Caco-2 (cell line): ENCODE data around the gene KPNA6. TPM values are rescaled to one million over a fixed set of nuclear protein-coding genes. Genes with fewer than 3 reads are reported as not detected.
A peak's percentile ranks its signal among the peaks of the same experiment; 100 is the strongest.
"Not testable (repeated sequence)": the region's sequence is repeated elsewhere in the genome, so short reads cannot be mapped to it uniquely, and the experiment has no call there.

Source experiments
- BruUV-seq: library from RNA; stranded (reverse); fragments of 400-500 nt; replicated peaks from 2 replicates; lab custom pipeline; 2021; lab: Mats Ljungman, UMichigan
- CTCF ChIA-PET: fragments of 300-600 bp; sonication (Branson Sonifier 250); formaldehyde crosslinking; loops from one replicate; lab custom pipeline; 2022; ENCODE audit warnings: antibody characterized with exemption; lab: Charles Lee
- POLR2A ChIA-PET: fragments of 300-600 bp; sonication (Branson Sonifier 250); formaldehyde crosslinking; loops from one replicate; lab custom pipeline; 2022; ENCODE audit warnings: antibody characterized with exemption; lab: Charles Lee
- DNase-seq, 2 experiments: peaks; one replicate each; pipeline versions ENCODE4 v3.0.0 to v3.0.0-alpha.2; 2020 to 2022
- H3K27me3 ChIP-seq: replicated peaks from 2 replicates; pipeline ENCODE4 v1.6.0; 2011; ENCODE audit warnings: low read length; ENCODE audit not compliant: control insufficient read depth, insufficient read depth
- H3K36me3 ChIP-seq: 2 replicates; pipeline ENCODE4 v1.5.1; 2011; ENCODE audit warnings: low read length; ENCODE audit not compliant: control insufficient read depth, insufficient read depth
- H3K4me1 ChIP-seq: fragments of 250-450 bp; sonication (Bioruptor Pico); 2 replicates; pipeline ENCODE4 v1.5.1; 2020; ENCODE audit warnings: mild to moderate bottlenecking
- H3K4me3 ChIP-seq: 2 replicates; pipeline ENCODE4 v1.5.1; 2011; ENCODE audit warnings: low read depth, mild to moderate bottlenecking, control low read depth, low read length
- H3K9me3 ChIP-seq: fragments of 250-450 bp; sonication (Bioruptor Pico); 2 replicates; pipeline ENCODE4 v1.5.1; 2020; ENCODE audit warnings: mild to moderate bottlenecking, moderate library complexity
- H3K27ac Mint-ChIP-seq: one replicate; pipeline ENCODE4 v1.8.0; 2022; ENCODE audit warnings: mixed read lengths; ENCODE audit not compliant: unreplicated experiment
- H3K27me3 Mint-ChIP-seq: one replicate; pipeline ENCODE4 v1.8.0; 2022; ENCODE audit warnings: mixed read lengths; ENCODE audit not compliant: insufficient read depth, unreplicated experiment
- H3K36me3 Mint-ChIP-seq: one replicate; pipeline ENCODE4 v1.8.0; 2022; ENCODE audit warnings: mild to moderate bottlenecking, mixed read lengths; ENCODE audit not compliant: insufficient read depth, unreplicated experiment
- H3K4me1 Mint-ChIP-seq: one replicate; pipeline ENCODE4 v1.8.0; 2022; ENCODE audit warnings: low read depth, mixed read lengths; ENCODE audit not compliant: unreplicated experiment
- H3K4me3 Mint-ChIP-seq: one replicate; pipeline ENCODE4 v1.8.0; 2022; ENCODE audit warnings: mild to moderate bottlenecking, moderate library complexity, mixed read lengths; ENCODE audit not compliant: unreplicated experiment
- H3K9me3 Mint-ChIP-seq: one replicate; pipeline ENCODE4 v1.8.0; 2022; ENCODE audit warnings: mixed read lengths; ENCODE audit not compliant: unreplicated experiment
- CTCF ChIP-seq, 2 experiments: fragments of 200-600 bp in 1 of 2; IDR thresholded peaks; 1 replicate in 1 of 2; 2 replicates in 1 of 2; pipeline versions ENCODE4 v1.5.1 to v1.8.0; 2011 to 2022; ENCODE audit warnings: antibody characterized with exemption in 1 of 2, control low read depth in 1 of 2, inconsistent platforms in 1 of 2, low read depth in 1 of 2, low read length in 1 of 2, mild to moderate bottlenecking in 1 of 2, moderate library complexity in 1 of 2; ENCODE audit not compliant: insufficient read depth in 1 of 2, severe bottlenecking in 1 of 2, unreplicated experiment in 1 of 2
- intact Hi-C: fragments of 100-400 bp; cut with micrococcal nuclease; formaldehyde crosslinking; loops from one replicate; pipeline ENCODE4 v1.10.0; 2022; ENCODE audit not compliant: unreplicated experiment
- total RNA-seq: library from RNA; stranded (reverse); gene quantifications from 2 replicates; pipeline ENCODE4 v1.2.3, GENCODE V29; 2022

The KPNA6 gene
- total RNA-seq, 1 experiment from 2014 or later: 52.8 TPM

DNA sequence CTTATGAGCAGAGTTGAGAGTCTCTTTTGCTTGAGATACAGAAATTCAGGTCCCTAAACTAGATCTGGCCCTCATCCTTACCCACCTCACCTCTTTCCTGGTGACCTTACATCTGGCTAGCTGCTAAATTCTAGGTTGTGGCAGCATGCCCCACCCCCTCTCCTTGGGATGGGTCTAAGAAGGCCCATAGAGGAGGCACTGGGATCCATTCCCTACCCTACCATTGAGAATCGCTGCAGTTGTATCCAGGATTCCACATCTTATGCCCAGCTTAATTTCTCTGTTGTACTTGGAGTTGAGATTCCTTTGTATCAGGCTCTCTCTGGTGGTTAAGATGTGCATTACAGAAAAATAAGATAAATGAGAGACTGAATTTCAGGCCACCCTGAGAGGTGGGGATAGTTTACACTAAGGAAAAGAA, 44.6 kb upstream of the KPNA6 start:
- Mint-ChIP-seq H3K4me3 (no peak overlapping the region), H3K27me3 (no peaks in the 10 kb centered on the region), H3K27ac (no peak overlapping the region), H3K9me3 (no peaks in the 10 kb centered on the region), H3K4me1 (peaks cover 6% of the 10 kb centered on the region), H3K36me3 (peaks cover 55% of the 10 kb centered on the region)
- peak in 1 of 2 experiments; percentile 22 for TF ChIP-seq CTCF (IDR thresholded peaks at IDR 0.05; ENCODE audit: insufficient read depth in 1 of 2, low read depth in 1 of 2, low read length in 1 of 2, severe bottlenecking in 1 of 2, unreplicated experiment in 1 of 2)
- DNase-seq: peak in 1 of 2 experiments; percentile 16
- H3K4me1 ChIP-seq: no peaks in the 10 kb centered on the region
- no peaks in the 10 kb centered on the region for H3K36me3 ChIP-seq
- no peak overlapping the region for H3K4me3 ChIP-seq
- no peaks in the 10 kb centered on the region for H3K9me3 ChIP-seq
- ChIA-PET POLR2A (no interaction called here), CTCF (interaction anchor here (0.7 to 1.3 kb wide), 5 partner anchors 10 to 274 kb away, joined by 3 to 9 read pairs (median 5); partner anchors contain the start of gene TMEM39B)
- H3K27me3 ChIP-seq: no peaks in the 10 kb centered on the region
- intact Hi-C loops: loop anchor here (1.0 kb wide), 1 partner anchor 86 kb away; no protein-coding TSS in a partner anchor
- no TSS peak for BruUV-seq

- intact Hi-C loops, H3K27me3 Mint-ChIP-seq, H3K4me3 ChIP-seq, H3K4me1 Mint-ChIP-seq, DNase-seq, H3K9me3 ChIP-seq, H3K4me3 Mint-ChIP-seq, H3K4me1 ChIP-seq, CTCF ChIA-PET, H3K36me3 ChIP-seq, H3K27ac Mint-ChIP-seq, H3K9me3 Mint-ChIP-seq, H3K27me3 ChIP-seq, BruUV-seq: not testable (repeated sequence)
- POLR2A ChIA-PET: interaction anchor here (0.7 kb wide), 1 partner anchor 277 kb away, joined by 4 read pairs; no protein-coding TSS in a partner anchor
- H3K36me3 Mint-ChIP-seq: peaks cover 50% of the 10 kb centered on the region
These were observed 42.0 kb upstream of the KPNA6 start for GRCh38 chr1:32065613-32066488.

- no peak overlapping the region for H3K4me3 Mint-ChIP-seq
- H3K4me1 ChIP-seq: no peaks in the 10 kb centered on the region
- H3K27me3 ChIP-seq: no peaks in the 10 kb centered on the region
- intact Hi-C loops: no loop called here
- TF ChIP-seq CTCF (IDR thresholded peaks at IDR 0.05; ENCODE audit: insufficient read depth in 1 of 2, low read depth in 1 of 2, low read length in 1 of 2, severe bottlenecking in 1 of 2, unreplicated experiment in 1 of 2): no peak
- H3K4me1 Mint-ChIP-seq: peaks cover 6% of the 10 kb centered on the region
- DNase-seq: no peak
- H3K9me3 ChIP-seq: no peaks in the 10 kb centered on the region
- H3K9me3 Mint-ChIP-seq: no peaks in the 10 kb centered on the region
- ChIA-PET POLR2A (interaction anchor here (0.7 kb wide), 1 partner anchor 277 kb away, joined by 4 read pairs; no protein-coding TSS in a partner anchor), CTCF (no interaction called here)
- no peaks in the 10 kb centered on the region for H3K27me3 Mint-ChIP-seq
- peaks cover 46% of the 10 kb centered on the region for H3K36me3 Mint-ChIP-seq
- no peak overlapping the region for H3K27ac Mint-ChIP-seq
- H3K36me3 ChIP-seq: no peaks in the 10 kb centered on the region
- no TSS peak for BruUV-seq
- H3K4me3 ChIP-seq: no peak overlapping the region
These were observed 41.4 kb upstream of the KPNA6 start for GRCh38 chr1:32066489-32066873.
